HG03469 (cell line): ENCODE results near the gene ACTRT2.

Source experiments
- ATAC-seq: cut with Tn5 transposase; IDR thresholded peaks from one replicate; pipeline ENCODE4 v1.9.1; 2021; ENCODE audit warnings: mild to moderate bottlenecking, moderate library complexity, moderate number of reproducible peaks; ENCODE audit not compliant: unreplicated experiment

The ACTRT2 gene

GRCh38 chr1:3030663-3031381, 9.6 kb downstream of the ACTRT2 start:
- no peak for ATAC-seq

GRCh38 chr1:3031401-3032221, 10.3 kb downstream of the ACTRT2 start:
- no peak for ATAC-seq

GRCh38 chr1:3032371-3033039, 11.2 kb downstream of the ACTRT2 start:
- ATAC-seq = no peak

- ATAC-seq = no peak
Observed at GRCh38 chr1:3033040-3033789, 11.9 kb downstream of the ACTRT2 start.

- ATAC-seq = no peak
Observed at GRCh38 chr1:3033790-3034090, 12.5 kb downstream of the ACTRT2 start.

GRCh38 chr1:3034162-3034561, 12.9 kb downstream of the ACTRT2 start:
- ATAC-seq = no peak

GRCh38 chr1:3034728-3035562, 13.7 kb downstream of the ACTRT2 start:
- no peak for ATAC-seq

GRCh38 chr1:3035563-3036446, 14.5 kb downstream of the ACTRT2 start:
- ATAC-seq = no peak

GRCh38 chr1:3036447-3037280, 15.4 kb downstream of the ACTRT2 start:
- ATAC-seq = no peak

- ATAC-seq = no peak
Observed at GRCh38 chr1:3037281-3038040, 16.2 kb downstream of the ACTRT2 start.

- ATAC-seq = no peak
Observed at GRCh38 chr1:3038113-3038551, 16.9 kb downstream of the ACTRT2 start.

- no peak for ATAC-seq
Observed at GRCh38 chr1:3038571-3039181, 17.4 kb downstream of the ACTRT2 start.

- ATAC-seq = no peak
Observed at GRCh38 chr1:3040004-3040403, 18.7 kb downstream of the ACTRT2 start.

- ATAC-seq = no peak
Observed at GRCh38 chr1:3042481-3042880, 21.2 kb downstream of the ACTRT2 start.

- no peak for ATAC-seq
Observed at GRCh38 chr1:3049164-3049563, 27.9 kb downstream of the ACTRT2 start.

GRCh38 chr1:3049905-3050304, 28.6 kb downstream of the ACTRT2 start:
- no peak for ATAC-seq

GRCh38 chr1:3050603-3051002, 29.3 kb downstream of the ACTRT2 start:
- no peak for ATAC-seq
